CD14-positive monocyte (primary cell): ENCODE data around the gene ACR. TPM values are rescaled to one million over a fixed set of nuclear protein-coding genes. Genes with fewer than 3 reads are reported as not detected.

Experiments
- DNase-seq, 3 donors: peaks; one replicate each; pipeline ENCODE4 v3.0.0-alpha.2; 2011 to 2022
- H2AFZ ChIP-seq: 2 replicates; pipeline ENCODE4 v1.6.0; 2012; ENCODE audit warnings: mild to moderate bottlenecking, low read depth, low read length, inconsistent platforms; ENCODE audit not compliant: insufficient read depth, poor library complexity, severe bottlenecking
- H3K27ac ChIP-seq, 2 donors: 1 replicate in 1 of 2; 2 replicates in 1 of 2; pipeline ENCODE4 v1.5.1; 2012 to 2013; ENCODE audit warnings: low read length in 2 of 2, control low read depth in 1 of 2, inconsistent platforms in 1 of 2, low read depth in 1 of 2, mild to moderate bottlenecking in 1 of 2
- H3K27me3 ChIP-seq, 2 donors: one replicate each; pipeline versions ENCODE4 v1.6.0 to v1.6.1; 2011 to 2013; ENCODE audit warnings: low read length in 2 of 2; ENCODE audit not compliant: control insufficient read depth in 2 of 2, insufficient read depth in 2 of 2
- H3K36me3 ChIP-seq, 2 donors: replicated peaks in 1 of 2; 1 replicate in 1 of 2; 2 replicates in 1 of 2; pipeline versions ENCODE4 v1.5.1 to v1.6.1; 2012 to 2013; ENCODE audit warnings: low read length in 2 of 2, control low read depth in 1 of 2, inconsistent platforms in 1 of 2, mild to moderate bottlenecking in 1 of 2; ENCODE audit not compliant: insufficient read depth in 2 of 2, control insufficient read depth in 1 of 2
- H3K4me1 ChIP-seq, 2 donors: 1 replicate in 1 of 2; 2 replicates in 1 of 2; pipeline versions ENCODE4 v1.5.1 to v1.6.1; 2012 to 2013; ENCODE audit warnings: low read length in 2 of 2, control low read depth in 1 of 2, inconsistent platforms in 1 of 2, mild to moderate bottlenecking in 1 of 2, moderate library complexity in 1 of 2; ENCODE audit not compliant: insufficient read depth in 2 of 2, control insufficient read depth in 1 of 2
- H3K4me2 ChIP-seq: replicated peaks from 2 replicates; pipeline ENCODE3; 2012; ENCODE audit warnings: low read length, moderate library complexity, mild to moderate bottlenecking; ENCODE audit not compliant: poor library complexity, severe bottlenecking; ENCODE audit errors: extremely low read depth
- H3K4me3 ChIP-seq, 3 experiments: fragments of 200-600 bp in 1 of 3; sonication (generic) in 1 of 3; replicated peaks in 1 of 3; 1 replicate in 2 of 3; 2 replicates in 1 of 3; pipeline ENCODE4 v1.5.1; 2011 to 2013; ENCODE audit warnings: low read length in 3 of 3, mild to moderate bottlenecking in 3 of 3, control low read depth in 2 of 3, low read depth in 2 of 3, inconsistent platforms in 1 of 3, moderate library complexity in 1 of 3
- H3K79me2 ChIP-seq: 2 replicates; pipeline ENCODE4 v1.6.0; 2012; ENCODE audit warnings: mild to moderate bottlenecking, control low read depth, inconsistent platforms, low read length, moderate library complexity; ENCODE audit not compliant: insufficient read depth
- H3K9ac ChIP-seq: 2 replicates; pipeline ENCODE4 v1.6.0; 2017; ENCODE audit warnings: low read length, mild to moderate bottlenecking; ENCODE audit not compliant: insufficient read depth, poor library complexity, severe bottlenecking
- H3K9me3 ChIP-seq, 2 donors: replicated peaks in 1 of 2; 1 replicate in 1 of 2; 2 replicates in 1 of 2; pipeline versions ENCODE4 v1.5.1 to v1.6.1; 2012 to 2013; ENCODE audit warnings: low read length in 2 of 2, control low read depth in 1 of 2; ENCODE audit not compliant: control insufficient read depth in 1 of 2, insufficient read depth in 1 of 2
- H4K20me1 ChIP-seq: 2 replicates; pipeline ENCODE4 v1.6.0; 2012; ENCODE audit warnings: mild to moderate bottlenecking, low read length, control low read depth, moderate library complexity; ENCODE audit not compliant: insufficient read depth
- H3K27ac Mint-ChIP-seq, 7 donors: one replicate each; pipeline ENCODE4 v1.8.0; 2020; ENCODE audit warnings: mild to moderate bottlenecking in 7 of 7, mixed read lengths in 7 of 7, moderate library complexity in 6 of 7, inconsistent platforms in 2 of 7
- H3K27me3 Mint-ChIP-seq, 3 donors: one replicate each; pipeline ENCODE4 v1.8.0; 2021 to 2022; ENCODE audit warnings: low read depth in 3 of 3, mild to moderate bottlenecking in 3 of 3, mixed read lengths in 3 of 3, moderate library complexity in 3 of 3, inconsistent platforms in 1 of 3
- H3K36me3 Mint-ChIP-seq, 2 donors: one replicate each; pipeline ENCODE4 v1.8.0; 2020; ENCODE audit warnings: mixed read lengths in 2 of 2, inconsistent platforms in 1 of 2, mild to moderate bottlenecking in 1 of 2
- H3K4me1 Mint-ChIP-seq: one replicate; pipeline ENCODE4 v1.8.0; 2020; ENCODE audit warnings: mild to moderate bottlenecking, mixed read lengths
- H3K4me3 Mint-ChIP-seq, 2 donors: one replicate each; pipeline ENCODE4 v1.8.0; 2020; ENCODE audit warnings: mild to moderate bottlenecking in 2 of 2, mixed read lengths in 2 of 2, moderate library complexity in 1 of 2
- H3K9me3 Mint-ChIP-seq, 7 donors: one replicate each; pipeline ENCODE4 v1.8.0; 2020 to 2022; ENCODE audit warnings: mixed read lengths in 7 of 7, mild to moderate bottlenecking in 6 of 7, moderate library complexity in 6 of 7, inconsistent platforms in 2 of 7
- WGBS: methylation state at CpG from one replicate; pipeline ENCODE4 v1.1.5; 2013; ENCODE audit warnings: missing lambda C conversion rate; ENCODE audit not compliant: insufficient coverage; 5-methylcytosine and 5-hydroxymethylcytosine counted together
- intact Hi-C, 2 donors: fragments of 100-400 bp; cut with micrococcal nuclease; formaldehyde crosslinking; loops; one replicate each; pipeline versions ENCODE4 v1.15.0 to v1.15.1; 2023
- polyA plus RNA-seq, 3 donors: library from polyadenylated mRNA; depleted of rRNA in 1 of 3; unstranded in 2 of 3; stranded (reverse) in 1 of 3; fragments of 300-500 nt in 2 of 3; fragments of >200 nt in 1 of 3; fragmentation: Illumina TruSeq in 2 of 3; gene quantifications; 1 replicate in 2 of 3; 2 replicates in 1 of 3; pipeline ENCODE4 v1.2.3, GENCODE V29; 2012 to 2021
- TF ChIP-seq, protein P1 (sequence below): fragments of 200-600 bp; IDR thresholded peaks from one replicate; pipeline ENCODE4 v1.8.0; 2022; ENCODE audit warnings: antibody characterized with exemption, mild to moderate bottlenecking

Gene ACR
- polyA plus RNA-seq, 3 donors = not detected

DNA sequence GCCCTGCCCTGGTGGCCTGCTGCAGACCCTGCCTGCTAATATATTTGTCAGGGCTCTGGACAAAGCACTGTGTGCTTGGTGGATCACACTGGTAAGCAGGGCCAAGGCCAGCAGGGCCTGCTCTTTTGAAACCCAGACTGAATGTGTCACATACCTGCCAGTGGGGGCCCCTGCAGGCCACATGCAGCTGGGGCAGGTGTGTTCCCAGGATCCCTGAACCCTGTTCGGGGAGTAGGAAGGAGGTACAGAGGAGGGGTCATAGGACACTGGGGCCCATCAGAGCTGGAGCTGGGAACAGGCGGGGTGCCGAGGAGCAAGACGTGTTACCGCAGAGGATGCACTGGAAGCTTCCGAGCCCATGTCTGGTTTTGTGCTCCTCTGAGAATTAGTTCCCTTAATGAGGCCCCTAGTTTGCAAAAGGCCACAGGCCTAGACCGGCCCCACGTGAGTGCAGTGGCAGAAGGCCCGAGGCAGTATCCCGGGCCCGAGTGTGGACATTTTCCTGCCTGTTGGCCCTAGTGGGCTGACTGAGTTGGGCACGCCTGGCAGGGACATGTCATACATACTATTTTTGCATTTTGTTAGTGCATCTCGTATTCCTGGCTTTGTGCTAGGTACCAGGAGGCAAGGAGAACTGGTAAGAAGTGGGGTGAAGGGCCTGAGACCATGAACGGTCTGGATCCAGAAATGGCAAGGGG, 11.2 kb upstream of the ACR start:
- Mint-ChIP-seq H3K36me3 (no peaks in the 10 kb centered on the region), H3K27me3 (peaks cover 0 to 7% (median 0%) of the 10 kb centered on the region in 3 donors), H3K9me3 (peaks cover 0 to 8% (median 0%) of the 10 kb centered on the region in 7 donors), H3K27ac (no peak overlapping the region), H3K4me3 (no peak overlapping the region), H3K4me1 (no peaks in the 10 kb centered on the region)
- H3K79me2 ChIP-seq = no peaks in the 10 kb centered on the region
- H3K27ac ChIP-seq = no peak overlapping the region
- peaks cover 0 to 4% of the 10 kb centered on the region in 2 donors for H3K9me3 ChIP-seq
- H4K20me1 ChIP-seq = no peaks in the 10 kb centered on the region
- H3K4me1 ChIP-seq = no peaks in the 10 kb centered on the region
- no peak overlapping the region for H3K4me2 ChIP-seq
- H3K4me3 ChIP-seq = no peak overlapping the region
- 96% methylated on average over 14 of the region's 14 CpGs for WGBS
- H3K36me3 ChIP-seq = no peaks in the 10 kb centered on the region
- H3K27me3 ChIP-seq = no peaks in the 10 kb centered on the region
- TF ChIP-seq, protein P1, sequence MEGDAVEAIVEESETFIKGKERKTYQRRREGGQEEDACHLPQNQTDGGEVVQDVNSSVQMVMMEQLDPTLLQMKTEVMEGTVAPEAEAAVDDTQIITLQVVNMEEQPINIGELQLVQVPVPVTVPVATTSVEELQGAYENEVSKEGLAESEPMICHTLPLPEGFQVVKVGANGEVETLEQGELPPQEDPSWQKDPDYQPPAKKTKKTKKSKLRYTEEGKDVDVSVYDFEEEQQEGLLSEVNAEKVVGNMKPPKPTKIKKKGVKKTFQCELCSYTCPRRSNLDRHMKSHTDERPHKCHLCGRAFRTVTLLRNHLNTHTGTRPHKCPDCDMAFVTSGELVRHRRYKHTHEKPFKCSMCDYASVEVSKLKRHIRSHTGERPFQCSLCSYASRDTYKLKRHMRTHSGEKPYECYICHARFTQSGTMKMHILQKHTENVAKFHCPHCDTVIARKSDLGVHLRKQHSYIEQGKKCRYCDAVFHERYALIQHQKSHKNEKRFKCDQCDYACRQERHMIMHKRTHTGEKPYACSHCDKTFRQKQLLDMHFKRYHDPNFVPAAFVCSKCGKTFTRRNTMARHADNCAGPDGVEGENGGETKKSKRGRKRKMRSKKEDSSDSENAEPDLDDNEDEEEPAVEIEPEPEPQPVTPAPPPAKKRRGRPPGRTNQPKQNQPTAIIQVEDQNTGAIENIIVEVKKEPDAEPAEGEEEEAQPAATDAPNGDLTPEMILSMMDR = no peak
- H3K9ac ChIP-seq = no peak overlapping the region
- no peak for DNase-seq
- no peak overlapping the region for H2AFZ ChIP-seq
- intact Hi-C loops = no loop called here

DNA sequence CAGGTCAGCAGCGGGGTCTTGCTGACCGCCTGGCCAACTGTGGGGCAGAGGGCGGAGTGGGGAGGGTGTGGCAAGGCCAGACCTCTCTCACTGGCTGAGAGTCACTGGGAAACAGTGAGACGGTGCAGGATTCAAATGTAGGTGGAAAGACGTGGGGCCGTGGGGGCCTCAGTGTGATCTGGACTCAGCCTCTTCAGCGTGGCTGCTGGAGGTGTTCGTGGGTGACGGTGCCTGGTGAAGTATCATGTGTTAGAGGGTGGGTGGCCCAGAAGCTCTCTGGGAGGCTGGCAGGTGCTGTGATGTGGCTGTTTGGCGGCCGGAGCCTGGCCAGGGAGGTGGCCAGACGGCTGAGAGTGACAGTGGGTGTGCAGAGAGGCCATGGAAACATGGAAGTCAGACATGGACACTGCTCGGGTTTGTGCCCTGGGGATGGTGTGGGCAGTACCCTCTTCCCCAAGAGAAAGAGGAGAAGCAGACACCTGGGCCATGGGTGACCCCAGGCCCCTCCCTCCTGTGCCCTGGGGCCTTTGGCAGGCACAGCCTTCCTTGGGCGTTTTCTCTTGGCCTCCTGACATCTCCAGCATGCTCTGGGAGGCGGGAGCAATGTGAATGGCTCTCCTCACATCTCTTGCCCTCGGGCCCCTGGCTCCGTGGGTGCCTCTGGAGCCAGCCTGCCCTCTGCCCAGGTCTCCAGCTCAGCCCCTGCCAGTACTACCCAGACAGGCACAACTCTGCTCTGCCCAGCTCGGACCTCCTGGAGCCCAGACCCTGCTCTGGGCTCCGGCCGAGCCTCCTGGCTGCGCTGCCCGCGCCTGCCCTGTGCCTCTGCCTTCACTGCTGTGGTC, 10.1 kb upstream of the ACR start:
- Histone ChIP-seq H2AFZ (no peak overlapping the region), H3K36me3 (no peaks in the 10 kb centered on the region), H3K4me2 (no peak overlapping the region), H3K27me3 (no peaks in the 10 kb centered on the region), H4K20me1 (no peaks in the 10 kb centered on the region), H3K27ac (no peak overlapping the region), H3K9ac (no peak overlapping the region), H3K4me1 (no peaks in the 10 kb centered on the region), H3K4me3 (no peak overlapping the region), H3K9me3 (no peaks in the 10 kb centered on the region), H3K79me2 (no peaks in the 10 kb centered on the region)
- Mint-ChIP-seq H3K4me1 (no peaks in the 10 kb centered on the region), H3K27me3 (peaks cover 0 to 7% (median 0%) of the 10 kb centered on the region in 3 donors), H3K36me3 (no peaks in the 10 kb centered on the region), H3K4me3 (no peak overlapping the region), H3K9me3 (no peaks in the 10 kb centered on the region), H3K27ac (no peak overlapping the region)
- 89% methylated on average over 20 of the region's 23 CpGs for WGBS
- TF ChIP-seq, protein P1 = no peak
- intact Hi-C loops = no loop called here
- no peak for DNase-seq
